Body of pancreas (tissue), 4 donors: ENCODE measurements around the gene DNAH7. TPM values are rescaled to one million over a fixed set of nuclear protein-coding genes. Genes with fewer than 3 reads are reported as not detected.

Experiments
- ATAC-seq: fragments of 150-250 bp; one replicate; pipeline ENCODE4 v1.9.1; 2016
- DNase-seq, 4 donors: peaks; one replicate each; pipeline ENCODE4 v3.0.0-alpha.2; 2019
- H3K27ac ChIP-seq, 4 donors: fragments of 200-600 bp; sonication (generic); 1 replicate in 3 of 4; 2 replicates in 1 of 4; pipeline versions ENCODE4 v1.5.1 to v1.6.1; 2016 to 2019; ENCODE audit warnings: mild to moderate bottlenecking in 1 of 4, mixed read lengths in 1 of 4, moderate library complexity in 1 of 4
- H3K27me3 ChIP-seq, 2 donors: fragments of 200-600 bp; sonication (generic); one replicate each; pipeline ENCODE4 v1.6.0; 2016; ENCODE audit warnings: mild to moderate bottlenecking in 1 of 2
- H3K36me3 ChIP-seq, 2 donors: fragments of 200-600 bp; sonication (generic); replicated peaks in 1 of 2; 2 replicates each; pipeline ENCODE4 v1.5.1; 2016; ENCODE audit warnings: low read depth in 2 of 2; ENCODE audit not compliant: insufficient read depth in 1 of 2
- H3K4me1 ChIP-seq: fragments of 200-600 bp; sonication (generic); one replicate; pipeline ENCODE4 v1.6.0; 2016
- H3K4me3 ChIP-seq, 2 donors: fragments of 200-600 bp; sonication (generic); 1 replicate in 1 of 2; 2 replicates in 1 of 2; pipeline ENCODE4 v1.5.1; 2016 to 2019
- H3K9me3 ChIP-seq, 3 donors: fragments of 200-600 bp; sonication (generic); 1 replicate in 2 of 3; 2 replicates in 1 of 3; pipeline ENCODE4 v1.5.1; 2016
- CTCF ChIP-seq, 7 experiments: fragments of 450-650 bp in 4 of 7; fragments of 200-600 bp in 3 of 7; sonication (generic) in 3 of 7; IDR thresholded peaks; one replicate each; pipeline ENCODE4 v1.5.1; 2016 to 2019; ENCODE audit warnings: antibody characterized with exemption in 7 of 7
- POLR2A ChIP-seq, 3 donors: fragments of 450-650 bp; IDR thresholded peaks; one replicate each; pipeline ENCODE4 v1.6.1; 2016; ENCODE audit warnings: antibody characterized with exemption in 3 of 3, mild to moderate bottlenecking in 2 of 3
- WGBS, 2 donors: methylation state at CpG; one replicate each; pipeline ENCODE4 v1.1.5; 2017; 5-methylcytosine and 5-hydroxymethylcytosine counted together
- intact Hi-C: fragments of 100-400 bp; cut with DNase I; formaldehyde crosslinking; loops from one replicate; pipeline ENCODE4 v1.15.1; 2023
- total RNA-seq, 2 donors: library from RNA; depleted of rRNA; stranded (reverse); fragments of >200 nt; gene quantifications; one replicate each; pipeline ENCODE4 v1.1.0, GENCODE V29; 2016

The DNAH7 gene
- total RNA-seq, result 10 to 100 TPM in 1 of 2 donors, 1 to 10 TPM in 1; 7.8 to 11.2 TPM

GRCh38 chr2:196068271-196069209, at the start of gene DNAH7:
Gene DNAH7 (minus strand): TSS chr2:196068837. CDS start chr2:196068711, 126 bp downstream.
- no peaks in the 10 kb centered on the region for H3K9me3 ChIP-seq
- intact Hi-C loops, result no loop called here
- peak; percentile 91 to 95 (median 94) for DNase-seq
- ATAC-seq, result peak; percentile 95
- peaks cover 20% of the 10 kb centered on the region for H3K4me1 ChIP-seq
- H3K4me3 ChIP-seq, result peak within 1 kb of the TSS; percentile 62 to 83
- TF ChIP-seq CTCF (IDR thresholded peaks at IDR 0.05) (peak in 6 of 7 experiments; percentile 16 to 83 (median 69)), POLR2A (IDR thresholded peaks at IDR 0.05) (peak in 2 of 3 donors; percentile 68 to 84)
- no peaks in the 10 kb centered on the region for H3K36me3 ChIP-seq
- H3K27ac ChIP-seq, result peak within 1 kb of the TSS; percentile 55 to 89 (median 72)
- H3K27me3 ChIP-seq, result no peaks in the 10 kb centered on the region
- 2% methylated on average over 10 to 53 of the region's 53 CpGs for WGBS, 2 donors

DNA sequence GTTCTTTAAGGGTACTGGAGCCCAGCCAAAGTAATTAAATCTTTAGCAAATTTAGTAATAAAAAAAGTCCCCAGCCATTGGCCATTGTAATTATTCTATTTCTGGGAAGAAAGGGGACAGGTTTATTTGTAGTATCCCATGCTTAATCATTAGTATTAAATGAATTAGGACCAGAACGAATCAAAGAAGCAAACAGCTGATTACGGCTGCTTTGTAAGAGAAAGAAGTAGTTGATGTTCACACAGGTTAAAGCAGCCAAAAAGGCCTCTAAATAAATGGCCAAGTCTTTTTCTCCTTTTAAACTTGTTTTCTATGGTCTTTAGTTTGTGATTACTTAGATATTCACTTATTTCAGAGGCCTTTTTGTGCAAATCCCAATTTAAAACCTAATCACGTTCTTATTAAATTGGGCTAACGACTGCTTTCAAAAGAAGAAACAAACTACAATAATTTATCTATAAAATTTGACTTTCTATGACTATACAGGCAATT, 48.6 kb upstream of the DNAH7 start:
- peaks cover 13% of the 10 kb centered on the region for H3K4me1 ChIP-seq
- no peak for DNase-seq
- H3K27ac ChIP-seq, result no peak overlapping the region
- no peaks in the 10 kb centered on the region for H3K27me3 ChIP-seq
- no peak for ATAC-seq
- no peak overlapping the region for H3K4me3 ChIP-seq
- no peaks in the 10 kb centered on the region for H3K36me3 ChIP-seq
- TF ChIP-seq CTCF (IDR thresholded peaks at IDR 0.05) (no peak), POLR2A (IDR thresholded peaks at IDR 0.05) (no peak)
- intact Hi-C loops, result no loop called here
- H3K9me3 ChIP-seq, result no peaks in the 10 kb centered on the region
- 80 to 86% methylated on average over 4 of the region's 4 CpGs for WGBS, 2 donors

DNA sequence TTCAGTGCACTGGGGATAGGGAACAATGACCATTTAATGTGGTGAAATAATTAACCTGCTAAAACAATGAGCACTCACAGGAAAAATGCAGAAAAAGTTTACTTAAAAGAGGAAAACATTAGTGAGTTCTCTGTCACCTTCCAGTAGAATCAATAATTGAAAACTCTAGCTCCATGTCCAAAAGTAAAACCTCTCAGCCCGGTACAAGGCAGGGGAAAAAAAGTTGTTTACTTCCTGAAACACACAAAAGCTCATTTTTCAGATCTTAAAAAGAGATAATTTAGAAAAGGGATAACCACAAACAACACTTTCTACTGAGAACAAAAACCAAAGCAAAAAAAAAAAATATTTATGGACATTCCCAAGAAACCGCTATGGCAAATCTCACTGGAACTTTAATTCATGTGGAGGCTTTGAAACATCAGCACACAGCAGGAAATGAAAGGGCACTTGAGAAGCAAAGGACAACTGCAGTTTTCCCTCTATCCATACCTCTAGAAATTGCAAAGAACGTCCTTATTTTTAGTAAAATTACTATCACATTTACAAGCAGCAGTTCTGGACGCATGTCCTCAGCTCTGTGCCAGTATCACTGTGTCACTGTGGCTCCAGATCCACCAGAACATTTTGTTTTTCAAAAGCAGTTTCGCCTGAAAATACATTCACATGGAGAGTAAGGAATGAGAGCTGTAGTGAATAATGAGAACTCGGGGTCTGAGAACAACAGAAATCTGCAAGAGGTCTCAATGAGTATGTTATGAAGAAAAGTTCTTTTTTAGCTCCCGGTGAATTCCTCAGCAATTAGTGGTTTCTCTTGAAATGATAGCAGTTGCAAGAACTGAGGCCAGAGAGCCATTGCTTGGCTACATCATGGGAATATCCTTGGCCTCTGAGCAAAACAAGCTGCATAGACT, 44.7 kb upstream of the DNAH7 start:
- Histone ChIP-seq H3K27me3 (no peaks in the 10 kb centered on the region), H3K9me3 (no peaks in the 10 kb centered on the region), H3K27ac (peak overlapping the region in 3 of 4 donors; percentile 55 to 79 (median 76)), H3K4me3 (no peak overlapping the region), H3K4me1 (peaks cover 13% of the 10 kb centered on the region), H3K36me3 (no peaks in the 10 kb centered on the region)
- intact Hi-C loops, result no loop called here
- ATAC-seq (peak; percentile 78), DNase-seq (peak in 1 of 4 donors; percentile 13)
- no peak for TF ChIP-seq POLR2A (IDR thresholded peaks at IDR 0.05)
- TF ChIP-seq CTCF (IDR thresholded peaks at IDR 0.05), result no peak
- WGBS, 2 donors, result 21 to 27% methylated on average over 7 of the region's 7 CpGs

DNA sequence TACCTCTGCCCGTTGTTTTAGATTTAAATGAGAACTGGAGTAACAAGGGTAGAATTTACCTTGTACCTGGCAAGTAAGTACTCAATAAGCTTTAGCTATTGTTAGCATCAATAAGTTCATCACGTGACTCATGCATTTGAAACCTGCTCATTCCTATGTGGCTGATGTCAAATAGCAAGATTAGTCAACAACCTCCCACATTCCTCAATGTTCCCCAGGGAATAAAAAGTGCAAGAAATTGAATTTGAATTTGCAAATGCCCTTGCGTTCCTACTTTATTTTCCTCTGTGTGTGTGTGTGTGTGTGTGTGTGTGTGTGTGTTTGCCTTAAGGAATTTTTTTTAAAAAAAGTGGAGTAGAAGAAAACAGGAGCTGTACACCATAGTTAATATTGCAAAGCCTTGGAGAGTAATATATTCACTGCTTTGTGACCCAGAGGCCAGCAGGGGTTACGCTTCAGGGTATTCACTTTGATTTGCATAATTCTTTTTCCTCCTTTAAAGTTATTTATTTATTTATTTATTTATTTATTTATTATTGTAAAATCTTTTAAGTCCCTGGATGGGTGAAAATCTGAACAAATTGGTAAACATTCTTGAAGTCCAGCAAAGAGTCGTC, 43.9 kb upstream of the DNAH7 start:
- DNase-seq, result peak in 1 of 4 donors; percentile 12
- no peak overlapping the region for H3K4me3 ChIP-seq
- intact Hi-C loops, result no loop called here
- H3K27ac ChIP-seq, result peak overlapping the region in 3 of 4 donors; percentile 55 to 79 (median 76)
- H3K27me3 ChIP-seq, result no peaks in the 10 kb centered on the region
- 27 to 29% methylated on average over 5 of the region's 5 CpGs for WGBS, 2 donors
- H3K36me3 ChIP-seq, result no peaks in the 10 kb centered on the region
- H3K9me3 ChIP-seq, result no peaks in the 10 kb centered on the region
- peaks cover 13% of the 10 kb centered on the region for H3K4me1 ChIP-seq
- peak; percentile 64 for ATAC-seq
- no peak for TF ChIP-seq CTCF (IDR thresholded peaks at IDR 0.05)
- TF ChIP-seq POLR2A (IDR thresholded peaks at IDR 0.05), result no peak
